ENCODE data around the gene ATP2B1.

DNA sequence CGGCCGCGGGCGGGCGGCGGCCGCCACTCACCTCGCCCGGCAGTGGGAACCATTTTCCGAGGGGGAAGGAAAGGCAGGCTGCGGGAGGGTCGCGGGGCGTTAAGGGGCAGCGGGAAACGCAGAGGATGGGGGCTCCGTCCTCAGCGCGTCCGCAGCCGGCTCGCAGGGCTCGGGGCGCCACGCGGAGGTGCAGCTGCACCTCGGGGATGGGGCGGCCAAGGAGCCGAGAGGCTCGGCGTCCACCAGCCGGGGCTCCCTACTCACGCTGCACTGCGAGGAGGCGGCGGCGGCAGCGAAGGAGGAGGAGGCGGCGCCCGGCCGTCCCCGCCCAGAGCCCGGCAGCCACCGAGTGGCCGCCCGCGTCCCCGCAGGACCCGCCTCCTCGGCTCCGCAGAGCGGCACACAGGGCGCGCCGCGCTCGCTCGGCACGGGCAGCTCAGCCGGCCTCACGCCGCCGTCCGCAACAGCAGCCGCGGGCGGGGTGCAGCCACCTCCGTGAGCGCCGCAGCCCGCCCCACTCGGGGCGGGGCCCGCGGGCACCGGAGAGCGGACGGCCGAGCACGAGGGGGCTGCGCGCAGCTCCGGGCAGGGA, at the start of gene ATP2B1:
- peak; percentile 71 for TF ChIP-seq BHLHE40 (IDR thresholded peaks at IDR 0.05; ENCODE audit: low read depth, low read length)
- TF ChIP-seq, protein P1, sequence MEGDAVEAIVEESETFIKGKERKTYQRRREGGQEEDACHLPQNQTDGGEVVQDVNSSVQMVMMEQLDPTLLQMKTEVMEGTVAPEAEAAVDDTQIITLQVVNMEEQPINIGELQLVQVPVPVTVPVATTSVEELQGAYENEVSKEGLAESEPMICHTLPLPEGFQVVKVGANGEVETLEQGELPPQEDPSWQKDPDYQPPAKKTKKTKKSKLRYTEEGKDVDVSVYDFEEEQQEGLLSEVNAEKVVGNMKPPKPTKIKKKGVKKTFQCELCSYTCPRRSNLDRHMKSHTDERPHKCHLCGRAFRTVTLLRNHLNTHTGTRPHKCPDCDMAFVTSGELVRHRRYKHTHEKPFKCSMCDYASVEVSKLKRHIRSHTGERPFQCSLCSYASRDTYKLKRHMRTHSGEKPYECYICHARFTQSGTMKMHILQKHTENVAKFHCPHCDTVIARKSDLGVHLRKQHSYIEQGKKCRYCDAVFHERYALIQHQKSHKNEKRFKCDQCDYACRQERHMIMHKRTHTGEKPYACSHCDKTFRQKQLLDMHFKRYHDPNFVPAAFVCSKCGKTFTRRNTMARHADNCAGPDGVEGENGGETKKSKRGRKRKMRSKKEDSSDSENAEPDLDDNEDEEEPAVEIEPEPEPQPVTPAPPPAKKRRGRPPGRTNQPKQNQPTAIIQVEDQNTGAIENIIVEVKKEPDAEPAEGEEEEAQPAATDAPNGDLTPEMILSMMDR (IDR thresholded peaks at IDR 0.05): no peak
- no peak for TF ChIP-seq FOSL2 (IDR thresholded peaks at IDR 0.05)
- TF ChIP-seq FOSL2 (CRISPR knock-in tag; IDR thresholded peaks at IDR 0.05): no peak
- no peak for TF ChIP-seq NPAS2 (CRISPR knock-in tag; IDR thresholded peaks at IDR 0.05; ENCODE audit: borderline replicate concordance)
- TF ChIP-seq ZSCAN20 (CRISPR knock-in tag; IDR thresholded peaks at IDR 0.05): no peak
- TF ChIP-seq HOXA7 (CRISPR knock-in tag; IDR thresholded peaks at IDR 0.05): no peak
- no peak for TF ChIP-seq RNF2 (IDR thresholded peaks at IDR 0.05; ENCODE audit: borderline replicate concordance, low read depth)
- no peak for TF ChIP-seq KDM1A (IDR thresholded peaks at IDR 0.05; ENCODE audit: low read depth)
- TF ChIP-seq MYC (IDR thresholded peaks at IDR 0.05; ENCODE audit: borderline replicate concordance, low read length): no peak; the same call in none of the 2 replicates
- TF ChIP-seq POLR2A (IDR thresholded peaks at IDR 0.05; ENCODE audit: low read length): peak; percentile 87
- TF ChIP-seq CBX2 (IDR thresholded peaks at IDR 0.05; ENCODE audit: borderline replicate concordance, low read depth): no peak
- no peak for TF ChIP-seq HDAC2 (IDR thresholded peaks at IDR 0.05)
